ENCODE measurements around the gene PPP1R14C.
"Not testable (repeated sequence)": the region's sequence is repeated elsewhere in the genome, so short reads cannot be mapped to it uniquely, and the experiment has no call there.

Gene PPP1R14C

DNA sequence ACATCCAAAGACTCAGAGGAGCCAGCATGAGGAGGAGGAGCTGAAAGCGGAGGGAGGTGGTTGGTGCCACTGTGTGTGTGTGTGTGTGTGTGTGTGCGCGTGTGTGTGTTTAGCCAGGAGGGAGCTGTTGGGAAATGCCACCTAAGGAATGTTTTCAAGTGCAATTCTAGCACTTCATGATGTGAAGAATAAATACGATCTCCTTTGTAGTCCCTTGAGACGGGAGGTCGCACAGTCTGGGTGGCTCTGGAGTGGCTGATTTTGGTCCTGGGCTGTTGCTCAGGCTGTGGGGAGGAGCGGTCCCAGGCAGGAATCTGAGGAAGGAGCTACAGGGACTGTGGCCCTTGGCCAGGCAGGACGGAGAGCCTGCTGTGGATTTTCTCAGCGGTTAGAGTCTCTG is 93.7 kb downstream of the PPP1R14C start:
- no peak overlapping the region for H3K4me3 ChIP-seq (ENCODE audit: low read depth, low read length)
- no peak for TF ChIP-seq CTCF (IDR thresholded peaks at IDR 0.05; ENCODE audit: borderline replicate concordance, insufficient read depth, low read depth, low read length)

DNA sequence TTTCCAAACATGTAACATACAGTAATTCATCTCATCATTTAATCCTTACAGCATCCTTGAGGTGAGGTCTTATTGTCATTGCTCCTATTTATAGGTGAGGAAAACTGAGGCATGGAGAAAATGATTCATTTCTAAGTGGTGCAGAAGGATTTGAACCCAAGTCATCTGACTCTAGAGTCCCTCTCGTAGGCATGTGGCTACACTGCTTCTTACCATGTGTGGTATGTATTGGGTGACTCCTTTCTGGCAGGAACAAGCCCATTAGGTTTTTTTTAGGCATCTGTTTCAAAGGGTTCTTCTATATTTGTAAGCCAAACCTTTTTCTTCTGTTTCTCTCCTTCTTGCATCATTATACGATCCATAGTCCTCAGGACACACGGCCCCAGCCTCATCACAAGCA is 94.8 kb downstream of the PPP1R14C start:
- H3K4me3 ChIP-seq (ENCODE audit: low read depth, low read length): no peak overlapping the region
- TF ChIP-seq CTCF (IDR thresholded peaks at IDR 0.05; ENCODE audit: borderline replicate concordance, insufficient read depth, low read depth, low read length): no peak

GRCh38 chr6:150238336-150238741 is 95.5 kb downstream of the PPP1R14C start:
- H3K4me3 ChIP-seq (ENCODE audit: low read depth, low read length): no peak overlapping the region
- no peak for TF ChIP-seq CTCF (IDR thresholded peaks at IDR 0.05; ENCODE audit: borderline replicate concordance, insufficient read depth, low read depth, low read length)

- TF ChIP-seq CTCF (IDR thresholded peaks at IDR 0.05; ENCODE audit: borderline replicate concordance, insufficient read depth, low read depth, low read length): no peak
- H3K4me3 ChIP-seq (ENCODE audit: low read depth, low read length): no peak overlapping the region
Observed at GRCh38 chr6:150238846-150239407, 96.1 kb downstream of the PPP1R14C start.

GRCh38 chr6:150241756-150242155 is 98.9 kb downstream of the PPP1R14C start:
- not testable (repeated sequence) for H3K4me3 ChIP-seq (ENCODE audit: low read depth, low read length)

GRCh38 chr6:150243620-150244314 is 100.9 kb downstream of the PPP1R14C start:
- no peak for TF ChIP-seq CTCF (IDR thresholded peaks at IDR 0.05; ENCODE audit: borderline replicate concordance, insufficient read depth, low read depth, low read length)
- H3K4me3 ChIP-seq (ENCODE audit: low read depth, low read length): no peak overlapping the region

DNA sequence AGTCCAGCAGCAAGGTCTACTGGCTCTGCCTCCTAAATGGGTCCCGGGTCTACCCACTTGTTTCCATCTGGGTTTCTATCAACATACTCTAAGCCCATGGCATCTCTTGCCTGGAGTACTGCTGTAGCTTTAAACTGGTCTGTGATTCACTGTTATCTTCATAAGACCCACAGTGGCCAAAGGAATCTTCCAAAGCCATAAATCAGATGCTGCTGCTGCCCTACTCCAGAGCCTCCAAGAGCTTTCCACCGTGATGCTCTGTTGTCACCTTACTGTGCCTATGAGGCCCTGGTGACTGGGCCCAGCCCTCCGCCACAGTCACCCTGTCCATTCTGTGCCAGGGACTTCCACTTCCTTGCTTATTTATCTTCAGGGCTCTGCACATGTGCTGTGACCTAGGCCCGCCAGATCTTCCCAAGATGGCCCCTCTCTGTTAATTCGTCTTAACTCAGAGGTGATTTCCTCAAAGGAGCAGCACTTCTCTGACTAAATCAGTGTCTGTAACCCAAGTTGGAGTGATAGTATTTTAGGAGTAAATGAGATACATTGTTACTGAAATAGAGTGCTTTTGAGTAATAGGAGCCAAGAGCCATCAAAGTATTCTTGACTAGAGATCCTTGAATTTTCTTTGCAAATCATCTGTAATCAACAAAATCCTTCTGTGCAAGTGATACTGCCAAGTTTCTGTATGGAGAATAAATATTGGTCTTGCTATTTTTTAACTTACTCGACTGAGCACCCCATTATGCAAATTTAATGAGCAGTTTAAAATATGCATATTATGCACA is 102.5 kb downstream of the PPP1R14C start:
- H3K4me3 ChIP-seq (ENCODE audit: low read depth, low read length): no peak overlapping the region
- TF ChIP-seq CTCF (IDR thresholded peaks at IDR 0.05; ENCODE audit: borderline replicate concordance, insufficient read depth, low read depth, low read length): no peak

All from GM12875 (cell line).